CD4-positive, alpha-beta T cell treated with Interferon alpha-2 for 1 hour (primary cell): ENCODE measurements around the gene RABAC1.
"Not testable (repeated sequence)": the region's sequence is repeated elsewhere in the genome, so short reads cannot be mapped to it uniquely, and the experiment has no call there.

ENCODE experiments used
- DNase-seq, 2 donors: peaks; one replicate each; pipeline ENCODE4 v3.0.0-alpha.2; 2020 to 2022

Gene RABAC1

GRCh38 chr19:41944336-41944735 lies 14.8 kb downstream of the RABAC1 start:
- no peak for DNase-seq

- DNase-seq, result no peak
These were observed 17.5 kb downstream of the RABAC1 start for GRCh38 chr19:41941410-41942202.

DNA sequence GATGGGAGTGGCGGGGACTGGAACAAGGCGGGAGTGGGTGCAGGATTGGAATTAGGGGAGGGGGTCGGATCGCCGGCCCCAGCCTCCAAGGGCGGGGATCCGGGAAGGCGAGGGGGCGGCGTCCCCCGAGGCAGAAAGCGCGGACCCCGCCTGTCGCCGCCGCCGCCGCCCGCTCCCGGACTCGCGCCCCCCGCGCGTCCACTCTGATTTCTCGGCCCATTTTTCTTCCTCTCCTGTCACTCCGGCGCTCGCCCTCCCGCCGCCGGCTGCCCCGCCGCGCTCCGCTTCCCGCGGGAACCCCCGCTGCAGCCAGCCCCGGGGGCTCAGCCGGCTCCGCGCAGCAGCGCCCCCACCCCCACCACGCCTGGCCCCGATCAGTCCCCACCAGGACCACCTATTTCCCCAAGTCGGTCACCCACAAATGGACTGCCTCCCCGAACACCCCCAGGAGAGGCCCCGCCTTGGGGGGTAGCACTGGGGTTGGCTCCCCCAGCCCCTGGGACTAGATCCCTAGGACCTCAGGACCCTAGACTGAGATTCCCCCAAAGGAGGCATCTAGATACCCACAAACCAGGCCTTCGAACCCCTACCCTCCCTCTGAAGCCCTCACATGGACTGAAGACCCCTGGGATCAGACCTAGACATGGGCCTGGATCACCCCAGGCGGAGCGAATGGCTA lies 18.3 kb downstream of the RABAC1 start:
- DNase-seq, result no peak

GRCh38 chr19:41939861-41940730 lies 19.0 kb downstream of the RABAC1 start:
- DNase-seq, result peak; percentile 50 to 63

- not testable (repeated sequence) for DNase-seq
These were observed 19.9 kb downstream of the RABAC1 start for GRCh38 chr19:41939209-41939608.

DNA sequence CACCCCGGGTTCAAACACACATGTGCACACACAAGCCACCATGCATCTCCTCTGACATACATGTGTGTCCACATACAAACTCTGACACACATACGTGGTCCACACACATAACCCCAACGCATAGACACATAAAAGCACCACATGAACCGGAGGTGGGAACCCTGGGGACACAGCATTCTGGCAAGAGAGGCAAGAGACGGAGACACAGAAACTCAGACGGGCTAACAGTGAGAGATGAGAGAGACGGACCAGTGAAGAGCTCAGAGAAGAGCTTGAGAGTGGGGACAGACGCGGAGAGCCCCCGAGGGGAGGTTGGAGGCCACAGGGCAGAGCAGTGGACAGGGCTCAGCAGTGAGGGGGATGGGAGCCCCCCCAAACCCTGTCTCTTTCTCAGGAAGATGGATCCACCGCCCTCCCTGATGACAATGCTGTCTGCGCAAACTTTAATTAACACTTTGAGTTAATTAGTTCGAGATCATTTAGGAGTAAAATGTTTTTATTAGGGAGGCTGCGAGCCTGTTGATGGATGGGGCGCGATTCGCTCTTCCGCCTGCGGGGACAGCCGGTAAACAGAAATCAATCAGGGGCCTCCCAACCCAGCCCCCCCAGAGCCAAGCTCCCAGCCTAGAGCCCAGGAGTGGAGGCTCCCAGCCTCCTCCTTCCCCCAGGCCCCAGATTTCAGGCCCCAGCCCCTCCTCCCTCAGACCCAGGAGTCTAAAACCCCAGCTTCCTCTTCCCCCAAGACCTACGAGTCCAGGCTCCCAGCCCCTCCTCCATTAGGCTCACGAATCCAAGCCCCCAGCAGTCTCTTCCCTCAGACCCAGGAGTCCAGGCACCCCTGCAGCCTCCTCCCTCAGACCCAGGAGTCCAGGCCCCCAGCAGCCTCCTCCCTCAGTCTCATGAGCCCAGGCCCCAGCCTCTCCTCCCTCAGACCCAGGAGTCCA lies 21.3 kb downstream of the RABAC1 start:
- DNase-seq, result no peak

DNA sequence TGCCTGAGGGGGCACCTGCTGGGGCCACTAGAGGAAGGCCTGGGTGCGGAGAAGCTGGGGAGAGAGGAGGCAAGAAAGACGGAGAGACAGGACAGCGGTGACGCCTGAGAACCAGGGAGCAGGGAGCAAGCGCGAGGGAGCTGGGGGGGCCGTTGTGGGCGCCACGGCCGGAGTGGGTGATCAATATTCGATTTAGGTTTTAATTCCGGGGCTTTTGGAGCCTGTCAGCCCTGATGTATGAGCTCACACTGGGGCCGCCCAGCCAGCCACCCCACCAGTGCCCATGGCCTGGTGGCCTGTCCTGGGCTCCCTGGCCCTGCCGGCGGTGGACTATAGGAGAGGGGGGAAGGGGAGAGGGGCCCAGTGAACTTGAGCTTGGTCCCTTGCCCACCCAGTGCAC lies 22.2 kb downstream of the RABAC1 start:
- DNase-seq, result no peak

GRCh38 chr19:41936416-41936850 lies 22.7 kb downstream of the RABAC1 start:
- DNase-seq, result peak; percentile 47 to 63

GRCh38 chr19:41935760-41936415 lies 23.2 kb downstream of the RABAC1 start:
- no peak for DNase-seq

DNA sequence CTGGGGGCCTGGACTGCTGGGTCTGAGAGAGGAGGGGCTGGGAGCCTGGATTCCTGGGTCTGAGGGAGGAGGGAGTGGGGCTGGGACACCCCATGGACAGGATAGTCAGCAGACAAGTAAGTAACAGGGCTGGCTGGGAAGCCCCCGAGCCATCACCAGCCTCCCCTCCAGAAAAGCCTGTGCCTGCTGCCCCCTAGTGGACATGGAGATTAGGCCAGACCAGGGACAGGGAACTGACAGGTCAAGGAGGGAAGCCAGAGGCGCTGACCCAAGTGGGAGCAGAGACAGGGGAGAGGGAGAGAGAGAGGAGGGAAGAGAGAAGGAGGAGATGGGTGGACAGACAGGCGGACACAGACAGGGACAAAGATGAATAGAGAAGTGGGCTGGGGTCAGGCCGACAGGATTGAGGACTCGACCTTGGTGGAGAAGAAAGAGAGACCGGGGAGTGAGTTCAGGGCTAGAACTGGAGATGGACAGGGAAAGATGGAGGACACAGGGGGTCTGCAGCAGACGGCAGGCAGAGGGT lies 24.2 kb downstream of the RABAC1 start:
- DNase-seq, result peak; percentile 80 to 86

DNA sequence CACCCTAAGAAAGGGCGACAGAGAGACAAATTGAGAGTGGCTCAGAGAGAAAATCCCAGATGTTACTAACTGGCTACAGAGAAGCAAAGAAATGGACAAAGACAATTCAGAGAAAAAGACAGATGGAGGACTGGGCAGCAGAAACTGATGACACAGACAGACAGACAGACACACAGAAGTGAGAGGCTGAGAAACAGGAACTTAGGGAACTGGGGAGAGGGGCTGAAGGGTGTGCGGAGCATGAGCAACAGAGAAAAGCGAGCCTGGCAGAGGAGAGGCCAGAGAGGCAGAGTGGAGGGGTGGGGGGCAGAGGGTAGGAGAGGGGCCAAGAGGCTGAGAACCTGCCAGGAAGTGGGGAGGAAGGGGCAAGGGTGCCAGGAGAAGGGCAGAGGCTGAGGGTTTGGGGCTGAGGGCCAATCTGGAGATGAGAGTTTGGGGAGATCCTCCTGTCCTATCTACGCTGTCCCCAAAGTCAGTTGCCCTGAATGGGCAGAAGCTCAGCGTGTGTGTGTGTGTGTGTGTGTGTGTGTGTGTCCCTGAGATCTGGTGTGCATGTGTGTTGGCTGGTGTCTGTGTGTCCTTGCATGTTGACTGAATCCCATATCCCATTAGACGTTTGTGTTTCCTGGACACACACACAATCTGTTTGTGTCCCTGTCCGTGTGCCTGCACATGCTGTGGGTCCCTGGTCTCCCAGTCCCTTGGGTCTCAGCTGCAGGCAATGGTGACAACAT lies 25.3 kb downstream of the RABAC1 start:
- DNase-seq, result no peak

- no peak for DNase-seq
These were observed 26.3 kb downstream of the RABAC1 start for GRCh38 chr19:41932720-41933332.

DNA sequence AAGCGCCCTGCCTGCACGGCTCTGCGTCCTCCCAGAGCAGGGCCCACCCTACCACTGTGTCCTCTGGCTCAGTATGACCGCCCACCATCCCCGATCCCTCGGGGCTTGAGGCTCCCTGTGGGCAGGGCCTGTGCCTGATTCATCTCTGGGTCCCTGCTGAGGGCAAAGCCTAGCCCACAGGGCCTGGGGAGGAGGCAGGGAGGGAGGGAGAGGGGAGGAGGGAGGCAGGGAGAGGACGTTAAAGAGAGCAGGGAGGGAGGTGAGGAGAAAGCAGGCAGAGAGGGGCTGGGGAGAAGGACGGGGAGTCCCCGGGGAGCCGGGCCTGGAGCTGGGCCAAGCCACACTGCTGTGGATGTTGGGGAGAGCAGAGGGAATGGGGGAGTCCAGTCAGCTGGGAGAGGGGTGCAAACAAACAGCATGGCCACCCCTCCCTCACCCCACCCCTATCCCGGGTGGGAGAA lies 26.8 kb downstream of the RABAC1 start:
- no peak for DNase-seq

GRCh38 chr19:41930926-41931592 lies 28.1 kb downstream of the RABAC1 start:
- DNase-seq, result no peak

- DNase-seq, result no peak
These were observed 28.8 kb downstream of the RABAC1 start for GRCh38 chr19:41930322-41930722.

GRCh38 chr19:41929536-41930071 lies 29.5 kb downstream of the RABAC1 start:
- DNase-seq, result no peak

GRCh38 chr19:41928754-41929535 lies 30.2 kb downstream of the RABAC1 start:
- DNase-seq, result peak; percentile 40 to 57

GRCh38 chr19:41928221-41928683 lies 30.9 kb downstream of the RABAC1 start, which contains the start of gene ERFL:
TSS of gene ERFL (minus strand) at chr19:41928449. CDS start at chr19:41912919, 15,530 bp downstream.
- DNase-seq, result no peak
